T-helper 17 cell (primary cell): Measurements from ENCODE around the gene SASH1. TPM values are rescaled to one million over a fixed set of nuclear protein-coding genes. Genes with fewer than 3 reads are reported as not detected.
"Not testable (repeated sequence)": the region's sequence is repeated elsewhere in the genome, so short reads cannot be mapped to it uniquely, and the experiment has no call there.

Experiments used
- ATAC-seq: fragments of 150-1000 bp; cut with Tn5 transposase; 2 replicates; pipeline ENCODE4 v1.10.0; 2021; ENCODE audit warnings: mild to moderate bottlenecking, moderate library complexity
- DNase-seq, 3 donors: peaks; one replicate each; pipeline versions ENCODE4 v3.0.0 to v3.0.0-alpha.2; 2020 to 2021
- H3K9me3 ChIP-seq: one replicate; pipeline ENCODE4 v1.7.0; 2013; ENCODE audit warnings: low read length, mild to moderate bottlenecking; ENCODE audit not compliant: control insufficient read depth, poor library complexity, severe bottlenecking
- H3K27ac Mint-ChIP-seq: one replicate; pipeline ENCODE4 v1.8.0; 2022; ENCODE audit warnings: mild to moderate bottlenecking, moderate library complexity, mixed read lengths
- H3K27me3 Mint-ChIP-seq: one replicate; pipeline ENCODE4 v1.8.0; 2022; ENCODE audit warnings: mixed read lengths
- H3K36me3 Mint-ChIP-seq: one replicate; pipeline ENCODE4 v1.8.0; 2022; ENCODE audit warnings: low read depth, mixed read lengths
- H3K4me1 Mint-ChIP-seq: one replicate; pipeline ENCODE4 v1.8.0; 2022; ENCODE audit warnings: mild to moderate bottlenecking, mixed read lengths
- H3K4me3 Mint-ChIP-seq: one replicate; pipeline ENCODE4 v1.8.0; 2022; ENCODE audit warnings: mild to moderate bottlenecking, moderate library complexity, mixed read lengths
- total RNA-seq, 4 donors: library from RNA in 2 of 4; stranded (reverse) in 2 of 4; gene quantifications; one replicate each; pipeline ENCODE4 v1.2.3 and lab custom pipeline; 2022 to 2026

Gene SASH1
- total RNA-seq, 2 donors from 2014 or later, result 6.2 to 19.9 TPM

DNA sequence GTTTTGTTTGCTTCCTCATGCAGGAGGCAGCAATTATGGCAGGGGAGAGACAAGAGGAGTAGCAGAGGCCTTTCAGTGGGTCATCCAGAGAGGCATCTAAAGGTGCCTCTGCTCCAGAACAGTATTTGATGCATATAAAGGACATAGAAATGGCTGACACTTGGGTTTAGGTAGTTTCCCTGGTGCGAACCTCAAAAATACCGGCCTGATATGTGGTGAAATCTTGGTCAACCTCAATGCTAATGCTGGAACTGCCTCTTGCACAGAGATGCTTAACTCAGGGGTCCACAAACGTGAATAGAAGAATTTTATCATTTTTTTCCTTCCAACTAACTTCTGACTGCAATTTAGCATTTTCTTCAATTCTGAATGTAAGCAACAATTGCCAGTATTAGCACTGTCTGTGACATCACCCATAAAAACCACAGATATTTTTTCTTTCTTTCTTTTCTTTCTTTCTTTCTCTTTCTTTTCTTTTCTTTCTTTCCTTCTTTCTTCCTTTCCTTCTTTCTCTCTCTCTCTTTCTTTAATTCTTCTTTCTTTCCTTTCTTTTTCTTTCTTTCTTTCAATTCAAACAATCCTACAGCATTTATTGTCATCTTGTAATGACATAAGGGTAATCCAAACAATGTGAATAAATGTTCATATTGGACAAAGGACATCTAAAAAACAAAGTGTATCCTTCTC is 224.2 kb downstream of the SASH1 start:
- Mint-ChIP-seq H3K4me3 (no peak overlapping the region), H3K4me1 (peaks cover 14% of the 10 kb centered on the region), H3K36me3 (peaks cover 3% of the 10 kb centered on the region), H3K27ac (no peak overlapping the region), H3K27me3 (peaks cover 27% of the 10 kb centered on the region)
- peak; percentile 80 for ATAC-seq
- no peak for DNase-seq
- no peaks in the 10 kb centered on the region for H3K9me3 ChIP-seq

DNA sequence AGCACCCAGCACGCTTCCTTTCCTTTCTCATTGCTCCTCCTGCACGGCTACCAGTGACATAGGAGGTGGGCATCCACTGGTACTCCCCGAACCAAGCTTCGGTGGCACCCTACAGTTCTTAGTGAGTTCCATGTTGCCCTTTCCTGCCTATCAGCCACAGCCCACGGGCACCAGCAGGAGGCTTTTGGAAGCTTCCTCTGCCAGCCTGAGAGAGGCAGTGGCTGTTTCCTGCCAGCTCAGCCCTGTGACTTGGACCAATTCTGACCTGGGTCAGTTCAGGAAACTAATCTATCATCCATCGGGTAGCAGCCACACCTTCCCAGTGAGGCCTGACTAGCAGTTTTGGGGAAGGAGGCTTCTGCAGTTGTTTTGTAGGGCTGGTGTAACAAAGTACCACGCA is 227.8 kb downstream of the SASH1 start:
- H3K36me3 Mint-ChIP-seq, result peaks cover 3% of the 10 kb centered on the region
- ATAC-seq (no peak), DNase-seq (no peak)
- no peak overlapping the region for H3K4me3 Mint-ChIP-seq
- peaks cover 27% of the 10 kb centered on the region for H3K27me3 Mint-ChIP-seq
- H3K4me1 Mint-ChIP-seq, result peaks cover 12% of the 10 kb centered on the region
- no peaks in the 10 kb centered on the region for H3K9me3 ChIP-seq
- H3K27ac Mint-ChIP-seq, result no peak overlapping the region

DNA sequence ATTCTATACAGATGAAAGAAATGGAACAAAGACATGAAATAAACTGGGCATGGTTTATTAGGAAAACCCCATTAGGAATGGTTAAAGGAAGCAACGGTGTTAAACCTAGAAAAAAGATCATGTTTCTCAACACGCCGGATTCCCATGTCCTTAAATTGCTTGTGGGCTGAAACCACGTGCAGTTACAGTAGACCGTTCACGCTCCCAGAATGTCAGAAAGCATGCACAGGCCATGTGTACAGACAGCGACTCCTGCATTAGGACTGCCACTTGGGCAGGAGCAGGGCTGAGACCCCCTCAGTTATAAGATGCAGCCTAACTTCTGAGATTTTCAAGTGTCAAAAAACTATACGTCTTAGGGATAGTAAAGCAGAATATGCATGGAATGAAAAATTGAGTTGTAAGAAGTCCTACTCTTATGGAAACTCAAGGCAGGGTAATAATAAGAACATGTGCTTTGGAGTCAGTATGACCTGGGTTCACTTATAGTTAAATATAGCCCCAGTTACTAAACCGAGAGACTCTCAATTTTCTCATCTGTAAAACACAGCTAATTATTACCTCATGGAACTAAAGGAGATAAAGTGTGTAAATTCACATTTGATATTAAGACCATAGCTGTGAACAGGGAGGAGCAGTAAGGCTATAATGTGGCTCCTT is 230.2 kb downstream of the SASH1 start:
- Mint-ChIP-seq H3K4me3 (no peak overlapping the region), H3K4me1 (peaks cover 3% of the 10 kb centered on the region), H3K36me3 (peaks cover 3% of the 10 kb centered on the region), H3K27me3 (peaks cover 41% of the 10 kb centered on the region), H3K27ac (no peak overlapping the region)
- no peaks in the 10 kb centered on the region for H3K9me3 ChIP-seq
- no peak for ATAC-seq
- no peak for DNase-seq

DNA sequence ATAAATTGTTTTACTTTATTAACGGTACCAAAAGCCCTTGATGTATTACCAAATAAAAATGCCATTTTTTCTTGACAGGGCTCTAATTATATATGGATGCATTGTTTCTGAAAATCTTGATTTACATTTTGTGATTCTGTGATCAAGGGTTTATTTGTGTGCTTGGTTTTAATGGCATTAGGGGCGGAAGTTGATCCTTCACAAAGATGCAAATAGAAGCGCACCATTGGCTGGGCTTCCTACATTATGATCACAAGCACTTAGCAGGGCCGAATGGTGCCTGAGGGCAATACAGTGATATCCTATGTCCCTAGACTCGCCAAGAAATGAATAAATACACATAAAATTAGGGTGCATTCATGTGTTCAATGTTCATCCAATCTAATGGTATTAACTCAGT is 231.3 kb downstream of the SASH1 start:
- DNase-seq (no peak), ATAC-seq (no peak)
- H3K4me3 Mint-ChIP-seq, result no peak overlapping the region
- no peaks in the 10 kb centered on the region for H3K9me3 ChIP-seq
- no peak overlapping the region for H3K27ac Mint-ChIP-seq
- H3K27me3 Mint-ChIP-seq, result peaks cover 50% of the 10 kb centered on the region
- H3K4me1 Mint-ChIP-seq, result peaks cover 6% of the 10 kb centered on the region
- H3K36me3 Mint-ChIP-seq, result peaks cover 3% of the 10 kb centered on the region

DNA sequence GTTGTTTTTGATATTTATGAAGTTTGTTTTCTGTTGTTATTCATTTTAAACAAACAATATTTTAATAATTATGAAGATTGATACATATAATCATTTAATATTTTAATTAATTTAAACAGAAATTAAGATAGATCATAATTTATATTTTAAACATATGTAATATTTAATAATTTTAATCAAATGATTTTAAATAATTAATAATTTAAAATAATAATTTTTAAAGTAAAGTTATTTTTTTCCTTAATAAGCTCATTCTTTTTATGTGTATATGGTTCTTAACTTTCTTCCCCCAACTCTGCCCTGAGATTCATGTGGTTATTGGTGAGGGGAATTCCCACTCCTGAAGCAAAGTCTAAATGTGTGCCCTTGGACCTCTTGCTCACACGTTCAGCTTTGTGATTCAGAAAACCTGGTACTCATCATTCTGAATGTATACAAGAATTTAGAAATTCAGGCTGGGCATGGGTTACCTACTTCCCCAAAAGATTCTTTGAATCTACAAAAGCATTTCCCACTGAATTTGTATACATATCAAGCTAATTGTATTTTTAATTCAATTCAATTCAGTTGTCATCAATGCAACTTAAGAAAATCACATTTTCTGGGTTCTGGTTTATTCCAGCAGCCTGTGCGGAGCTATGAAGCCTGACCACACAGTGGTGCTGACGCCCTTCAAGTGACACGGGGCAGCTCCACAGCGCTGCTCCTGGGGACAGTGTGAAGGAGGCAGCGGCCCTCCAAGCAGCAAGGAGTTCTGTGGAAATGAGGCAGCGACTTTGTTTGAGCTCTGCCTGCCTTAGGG is 235.2 kb downstream of the SASH1 start:
- Mint-ChIP-seq H3K4me3 (no peak overlapping the region), H3K4me1 (peaks cover 7% of the 10 kb centered on the region), H3K27ac (no peak overlapping the region), H3K36me3 (no peaks in the 10 kb centered on the region), H3K27me3 (peaks cover 44% of the 10 kb centered on the region)
- ATAC-seq (peak; percentile 99), DNase-seq (peak in 2 of 3 donors; percentile 17 to 35)
- H3K9me3 ChIP-seq, result no peaks in the 10 kb centered on the region

DNA sequence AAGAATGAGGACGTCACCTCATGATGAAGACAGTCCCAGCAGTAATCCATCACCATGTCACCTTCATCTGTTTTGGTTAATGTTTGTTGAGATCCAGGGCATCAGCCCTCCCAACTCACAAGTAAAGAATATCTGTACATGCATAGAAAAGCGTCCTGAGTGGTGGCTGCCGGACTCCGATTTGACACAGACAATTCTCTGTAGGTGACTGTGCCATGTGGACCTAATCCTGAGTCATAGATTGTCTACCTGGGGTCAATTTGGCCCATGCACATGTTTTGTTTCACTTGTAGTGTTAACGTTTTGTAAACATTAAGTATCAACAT is 235.8 kb downstream of the SASH1 start:
- peaks cover 7% of the 10 kb centered on the region for H3K4me1 Mint-ChIP-seq
- H3K36me3 Mint-ChIP-seq, result no peaks in the 10 kb centered on the region
- no peaks in the 10 kb centered on the region for H3K9me3 ChIP-seq
- no peak overlapping the region for H3K27ac Mint-ChIP-seq
- H3K4me3 Mint-ChIP-seq, result no peak overlapping the region
- peaks cover 44% of the 10 kb centered on the region for H3K27me3 Mint-ChIP-seq
- no peak for DNase-seq
- peak; percentile 16 for ATAC-seq

DNA sequence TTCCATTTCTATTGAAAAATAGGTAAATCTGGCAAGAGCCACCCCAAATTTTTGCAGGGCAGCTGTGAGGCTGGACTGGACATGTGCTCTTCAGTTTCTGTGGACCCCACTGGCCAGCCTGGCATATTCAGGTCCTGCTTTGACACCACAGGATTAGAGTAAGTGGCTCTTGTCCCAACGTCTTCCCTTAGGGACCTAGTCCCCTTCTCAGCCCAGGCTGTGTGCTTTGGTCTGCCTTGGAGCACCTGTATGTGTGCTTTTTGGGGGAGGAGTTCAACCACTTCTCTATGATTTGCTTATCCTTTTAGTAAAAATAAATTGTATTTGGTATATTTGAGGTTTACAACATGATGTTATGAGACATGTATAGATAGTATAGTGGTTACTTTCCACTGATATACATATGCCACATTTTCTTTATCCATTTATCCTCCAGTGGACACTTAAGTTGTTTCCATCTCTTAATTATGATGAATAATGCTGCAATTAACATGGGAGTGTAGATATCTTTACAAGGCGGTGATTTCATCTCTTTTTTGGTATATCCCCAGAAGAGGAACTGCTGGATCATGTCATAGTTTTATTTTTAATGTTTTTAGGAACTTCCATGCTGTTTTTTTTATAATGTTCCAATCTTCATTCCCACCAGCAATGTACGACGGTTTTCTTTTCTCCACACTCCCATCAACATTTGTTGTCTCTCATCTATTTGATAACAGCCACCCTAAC is 236.4 kb downstream of the SASH1 start:
- peaks cover 44% of the 10 kb centered on the region for H3K27me3 Mint-ChIP-seq
- no peak overlapping the region for H3K27ac Mint-ChIP-seq
- peaks cover 7% of the 10 kb centered on the region for H3K4me1 Mint-ChIP-seq

DNA sequence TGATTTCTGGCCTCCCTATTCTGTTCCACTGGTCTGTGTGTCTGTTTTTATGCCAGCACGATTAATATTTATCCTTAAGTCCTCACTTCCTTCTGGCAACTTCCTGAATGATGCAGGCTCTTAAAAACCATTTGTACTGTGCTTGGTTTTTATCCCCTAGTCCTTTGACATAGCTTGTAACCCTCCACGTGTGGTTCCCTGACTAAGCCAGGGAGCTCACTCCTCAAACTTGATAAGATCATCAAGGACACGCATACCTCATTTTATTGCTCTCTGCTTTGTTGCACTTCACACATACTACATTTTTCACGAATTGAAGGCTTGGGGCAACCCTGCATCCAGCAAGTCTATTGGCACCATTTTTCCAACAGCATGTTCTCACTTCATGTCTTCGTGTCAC is 237.8 kb downstream of the SASH1 start:
- Mint-ChIP-seq H3K4me1 (peaks cover 7% of the 10 kb centered on the region), H3K27me3 (peaks cover 44% of the 10 kb centered on the region), H3K4me3 (no peak overlapping the region), H3K27ac (no peak overlapping the region), H3K36me3 (peaks cover 2% of the 10 kb centered on the region)
- DNase-seq (no peak), ATAC-seq (no peak)
- no peaks in the 10 kb centered on the region for H3K9me3 ChIP-seq

More for the DNA sequence above, 236.4 kb downstream of the SASH1 start:
- no peaks in the 10 kb centered on the region for H3K9me3 ChIP-seq
- Mint-ChIP-seq H3K36me3 (no peaks in the 10 kb centered on the region), H3K4me3 (no peak overlapping the region)
- DNase-seq (no peak), ATAC-seq (no peak)

DNA sequence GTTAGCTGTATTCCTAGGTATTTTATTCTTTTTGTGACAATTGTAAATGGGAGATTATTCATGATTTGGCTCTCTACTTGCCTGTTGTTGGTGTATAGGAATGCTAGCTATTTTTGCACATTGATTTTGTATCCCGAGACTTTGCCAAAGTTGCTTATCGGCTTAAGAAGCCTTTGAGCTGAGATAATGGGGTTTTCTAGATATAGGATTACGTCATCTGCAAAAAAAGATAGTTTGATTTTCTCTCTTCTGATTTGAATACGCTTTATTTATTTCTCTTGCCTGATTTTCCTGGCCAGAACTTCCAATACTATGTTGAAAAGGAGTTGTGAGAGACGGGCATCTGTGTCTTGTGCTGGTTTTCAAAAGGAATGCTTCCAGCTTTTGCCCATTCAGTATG is 241.0 kb downstream of the SASH1 start:
- DNase-seq (no peak), ATAC-seq (no peak)
- H3K4me1 Mint-ChIP-seq, result peaks cover 3% of the 10 kb centered on the region
- H3K4me3 Mint-ChIP-seq, result no peak overlapping the region
- peaks cover 2% of the 10 kb centered on the region for H3K36me3 Mint-ChIP-seq
- H3K27me3 Mint-ChIP-seq, result peaks cover 28% of the 10 kb centered on the region
- H3K27ac Mint-ChIP-seq, result no peak overlapping the region
- H3K9me3 ChIP-seq, result no peaks in the 10 kb centered on the region

DNA sequence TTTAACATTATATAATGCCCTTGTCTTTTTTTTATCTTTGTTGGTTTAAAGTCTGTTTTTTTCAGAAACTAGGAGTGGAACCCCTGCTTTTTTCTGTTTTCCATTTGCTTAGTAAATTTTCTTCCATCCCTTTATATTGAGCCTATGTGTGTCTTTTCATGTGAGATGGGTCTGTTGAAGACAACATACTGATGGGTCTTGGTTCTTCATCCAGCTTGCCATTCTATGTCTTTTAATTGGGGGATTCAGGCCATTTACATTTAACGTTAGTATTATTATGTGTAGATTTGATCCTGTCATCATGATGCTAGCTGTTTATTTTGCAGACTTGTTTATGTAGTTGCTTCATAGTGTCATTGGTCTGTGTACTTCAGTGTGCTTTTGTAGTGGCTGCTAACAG is 243.0 kb downstream of the SASH1 start:
- H3K27me3 Mint-ChIP-seq, result peaks cover 13% of the 10 kb centered on the region
- not testable (repeated sequence) for DNase-seq, H3K9me3 ChIP-seq

DNA sequence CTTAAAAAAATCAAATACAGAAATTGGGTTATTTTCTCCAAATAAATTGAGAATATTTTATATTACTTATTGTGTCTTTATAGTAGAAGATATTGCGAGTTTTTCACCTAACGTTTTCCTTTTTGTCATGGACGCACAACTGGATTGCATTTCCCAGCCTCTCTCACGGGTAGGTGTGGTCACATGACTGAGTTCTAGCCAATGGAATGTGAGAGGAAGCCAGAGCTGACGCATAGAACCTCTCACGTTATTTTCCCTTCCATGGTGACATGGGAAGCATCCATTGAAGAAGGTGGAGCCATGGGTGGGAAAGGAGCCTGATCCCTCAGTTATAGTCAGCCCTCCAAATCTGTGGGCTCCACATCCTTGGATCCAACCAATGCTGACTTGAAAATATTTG is 248.2 kb downstream of the SASH1 start:
- no peak for DNase-seq
- no peak for ATAC-seq
- H3K36me3 Mint-ChIP-seq, result peaks cover 5% of the 10 kb centered on the region
- H3K27ac Mint-ChIP-seq, result no peak overlapping the region
- H3K9me3 ChIP-seq, result no peaks in the 10 kb centered on the region
- H3K4me3 Mint-ChIP-seq, result no peak overlapping the region
- peaks cover 22% of the 10 kb centered on the region for H3K27me3 Mint-ChIP-seq
- H3K4me1 Mint-ChIP-seq, result no peaks in the 10 kb centered on the region

More for the DNA sequence above, 243.0 kb downstream of the SASH1 start:
- not testable (repeated sequence) for H3K27ac Mint-ChIP-seq, H3K4me1 Mint-ChIP-seq, H3K4me3 Mint-ChIP-seq, H3K36me3 Mint-ChIP-seq, ATAC-seq

DNA sequence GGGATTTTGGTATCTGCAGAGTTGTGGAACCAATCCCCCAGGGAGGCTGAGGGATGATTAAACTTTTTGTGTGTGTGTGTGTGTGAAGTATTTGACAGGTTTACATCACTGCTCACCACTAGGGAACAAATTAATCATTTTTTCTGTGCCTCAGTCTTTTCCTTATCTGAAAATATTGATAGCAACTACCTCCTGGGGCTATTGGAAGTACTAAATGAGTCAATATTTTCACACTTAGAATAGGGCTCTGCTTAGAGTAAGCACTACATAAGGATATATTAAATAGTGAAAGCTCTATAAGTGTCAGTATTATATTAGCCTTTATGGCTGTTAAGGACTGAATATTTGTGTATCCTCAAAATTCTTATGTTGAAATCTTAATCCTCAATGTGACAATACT is 249.0 kb downstream of the SASH1 start:
- Mint-ChIP-seq H3K4me3 (no peak overlapping the region), H3K27me3 (peaks cover 22% of the 10 kb centered on the region), H3K4me1 (no peaks in the 10 kb centered on the region), H3K36me3 (peaks cover 5% of the 10 kb centered on the region), H3K27ac (no peak overlapping the region)
- DNase-seq, result no peak
- no peaks in the 10 kb centered on the region for H3K9me3 ChIP-seq
- ATAC-seq, result no peak
